ENCODE measurements around the gene PCID2.
"Not testable (repeated sequence)": the region's sequence is repeated elsewhere in the genome, so short reads cannot be mapped to it uniquely, and the experiment has no call there.

Gene PCID2

DNA sequence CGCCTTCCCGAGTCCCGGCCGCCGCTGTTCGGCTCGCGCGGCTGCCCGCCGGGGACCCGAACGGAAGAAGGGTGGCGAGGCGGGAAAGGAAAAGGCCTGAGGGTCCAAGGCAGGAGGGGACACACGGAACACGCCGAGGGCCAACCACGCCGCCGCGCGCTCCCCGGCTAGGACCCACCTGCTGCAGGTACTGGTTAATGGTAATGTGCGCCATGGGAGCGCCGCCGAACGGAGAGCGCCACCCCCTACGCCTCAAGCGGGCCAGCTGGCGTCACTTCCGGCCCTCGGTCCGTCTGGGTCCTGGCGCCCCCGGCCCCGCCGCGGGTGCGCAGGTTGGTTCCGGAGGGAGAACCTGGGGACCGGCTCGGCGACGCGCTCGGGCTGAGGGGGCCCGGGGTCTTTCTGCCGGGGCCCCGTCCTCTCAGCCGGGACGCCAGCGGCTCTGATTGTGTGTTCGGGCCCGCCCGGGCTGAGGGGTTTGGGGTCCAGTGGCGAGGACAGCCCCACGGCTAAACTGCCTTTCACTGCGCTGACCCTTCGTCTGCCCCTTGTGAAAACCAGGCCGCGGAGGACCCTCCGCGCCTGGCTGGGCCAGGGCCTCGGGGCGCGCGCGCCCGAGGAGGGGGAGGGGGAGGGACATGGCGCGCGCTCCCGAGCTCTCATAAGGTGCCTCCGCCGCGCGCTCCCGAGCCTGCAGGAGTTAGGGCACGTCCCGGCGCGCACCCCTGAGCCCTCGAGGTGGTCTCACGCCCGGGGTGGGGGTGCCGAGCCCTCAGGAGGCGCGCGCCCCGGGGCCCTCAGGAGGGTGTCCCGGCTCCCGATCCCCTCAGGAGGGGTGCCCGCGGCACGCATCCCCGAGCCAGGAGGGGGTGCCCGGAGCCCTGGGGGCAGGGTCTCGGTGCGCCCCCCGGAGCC lies at the start of gene PCID2:
Gene PCID2 (minus strand): TSS at position 249 of the 915 bp plus-strand sequence. CDS start 35 bp downstream, at position 214.
- H3K36me3 ChIP-seq (ENCODE audit: control insufficient read depth in 5 of 5, insufficient read depth in 5 of 5, low read length in 5 of 5): peaks cover 0 to 14% (median 11%) of the 10 kb centered on the region in 5 donors
- H3K9ac ChIP-seq (ENCODE audit: low read length in 5 of 5): peak within 1 kb of the TSS; percentile 84 to 95 (median 94)
- H3K4me3 ChIP-seq (ENCODE audit: low read depth in 1 of 5, low read length in 5 of 5): peak within 1 kb of the TSS; percentile 61 to 96 (median 89)
- no peaks in the 10 kb centered on the region for H3K9me3 ChIP-seq (ENCODE audit: control insufficient read depth in 5 of 5, low read length in 5 of 5)
- H3K27ac ChIP-seq (ENCODE audit: low read depth, low read length): peak within 1 kb of the TSS; percentile 96
- H3K4me1 ChIP-seq (ENCODE audit: control insufficient read depth in 5 of 5, insufficient read depth in 5 of 5, low read length in 5 of 5): peaks cover 3 to 35% (median 29%) of the 10 kb centered on the region in 5 donors
- no peaks in the 10 kb centered on the region for H3K27me3 ChIP-seq (ENCODE audit: control insufficient read depth in 5 of 5, insufficient read depth in 4 of 5, low read length in 5 of 5)

DNA sequence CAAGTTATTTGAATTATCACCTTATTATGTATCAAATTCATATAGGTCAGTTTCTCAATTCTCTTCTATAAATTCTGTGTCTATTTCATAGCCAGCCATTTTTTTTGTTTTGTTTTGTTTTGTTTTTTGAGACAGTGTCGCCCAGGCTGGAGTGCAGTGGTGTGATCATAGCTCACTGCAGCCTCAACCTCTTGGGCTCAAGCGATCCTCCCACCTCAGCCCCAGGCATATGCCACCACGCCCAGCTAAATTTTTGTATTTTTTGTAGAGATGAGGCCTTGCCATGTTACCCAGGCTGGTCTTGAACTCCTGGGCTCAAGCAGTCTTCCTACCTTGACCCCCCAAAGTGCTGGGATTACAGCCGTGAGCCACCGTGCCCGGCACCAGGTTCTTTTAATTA lies 49.4 kb upstream of the PCID2 start:
- not testable (repeated sequence) for H3K27me3 ChIP-seq (ENCODE audit: control insufficient read depth in 5 of 5, insufficient read depth in 4 of 5, low read length in 5 of 5); H3K4me3 ChIP-seq (ENCODE audit: low read depth in 1 of 5, low read length in 5 of 5); H3K4me1 ChIP-seq (ENCODE audit: control insufficient read depth in 5 of 5, insufficient read depth in 5 of 5, low read length in 5 of 5); H3K27ac ChIP-seq (ENCODE audit: low read depth, low read length); H3K9ac ChIP-seq (ENCODE audit: low read length in 5 of 5); H3K9me3 ChIP-seq (ENCODE audit: control insufficient read depth in 5 of 5, low read length in 5 of 5)
- peaks cover 27 to 86% (median 76%) of the 10 kb centered on the region in 5 donors for H3K36me3 ChIP-seq (ENCODE audit: control insufficient read depth in 5 of 5, insufficient read depth in 5 of 5, low read length in 5 of 5)

DNA sequence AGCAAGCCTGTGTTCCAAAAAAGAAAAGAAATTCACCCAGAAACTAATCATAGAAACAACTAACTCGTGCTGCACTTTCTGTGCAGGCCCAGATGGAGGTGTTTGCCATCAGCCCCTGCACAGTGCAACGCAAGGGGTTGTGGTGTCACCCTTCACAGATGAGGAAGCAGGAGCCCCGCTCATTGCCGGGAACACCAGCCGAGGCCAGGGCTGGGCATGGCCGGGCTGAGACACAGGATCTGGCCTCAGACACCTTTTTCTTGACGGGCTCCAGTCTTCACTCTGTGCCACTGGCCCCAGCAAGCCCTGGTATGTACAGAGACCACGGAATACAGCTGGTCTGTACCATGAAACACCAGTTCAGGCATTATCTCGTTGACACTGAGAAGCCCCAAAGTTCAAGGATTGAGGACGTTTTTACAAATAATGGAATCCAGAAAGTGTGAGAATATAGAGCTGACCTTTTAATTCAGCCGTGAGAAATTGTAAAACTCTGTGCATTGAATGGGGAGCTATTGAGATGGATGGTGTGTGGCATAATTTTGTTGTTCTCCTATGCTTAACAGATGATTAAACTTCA lies 44.1 kb upstream of the PCID2 start:
- H3K36me3 ChIP-seq (ENCODE audit: control insufficient read depth in 5 of 5, insufficient read depth in 5 of 5, low read length in 5 of 5): peaks cover 42 to 94% (median 88%) of the 10 kb centered on the region in 5 donors
- no peak overlapping the region for H3K9ac ChIP-seq (ENCODE audit: low read length in 5 of 5)
- no peaks in the 10 kb centered on the region for H3K9me3 ChIP-seq (ENCODE audit: control insufficient read depth in 5 of 5, low read length in 5 of 5)
- H3K27me3 ChIP-seq (ENCODE audit: control insufficient read depth in 5 of 5, insufficient read depth in 4 of 5, low read length in 5 of 5): no peaks in the 10 kb centered on the region
- no peaks in the 10 kb centered on the region for H3K4me1 ChIP-seq (ENCODE audit: control insufficient read depth in 5 of 5, insufficient read depth in 5 of 5, low read length in 5 of 5)
- no peak overlapping the region for H3K4me3 ChIP-seq (ENCODE audit: low read depth in 1 of 5, low read length in 5 of 5)
- no peak overlapping the region for H3K27ac ChIP-seq (ENCODE audit: low read depth, low read length)

DNA sequence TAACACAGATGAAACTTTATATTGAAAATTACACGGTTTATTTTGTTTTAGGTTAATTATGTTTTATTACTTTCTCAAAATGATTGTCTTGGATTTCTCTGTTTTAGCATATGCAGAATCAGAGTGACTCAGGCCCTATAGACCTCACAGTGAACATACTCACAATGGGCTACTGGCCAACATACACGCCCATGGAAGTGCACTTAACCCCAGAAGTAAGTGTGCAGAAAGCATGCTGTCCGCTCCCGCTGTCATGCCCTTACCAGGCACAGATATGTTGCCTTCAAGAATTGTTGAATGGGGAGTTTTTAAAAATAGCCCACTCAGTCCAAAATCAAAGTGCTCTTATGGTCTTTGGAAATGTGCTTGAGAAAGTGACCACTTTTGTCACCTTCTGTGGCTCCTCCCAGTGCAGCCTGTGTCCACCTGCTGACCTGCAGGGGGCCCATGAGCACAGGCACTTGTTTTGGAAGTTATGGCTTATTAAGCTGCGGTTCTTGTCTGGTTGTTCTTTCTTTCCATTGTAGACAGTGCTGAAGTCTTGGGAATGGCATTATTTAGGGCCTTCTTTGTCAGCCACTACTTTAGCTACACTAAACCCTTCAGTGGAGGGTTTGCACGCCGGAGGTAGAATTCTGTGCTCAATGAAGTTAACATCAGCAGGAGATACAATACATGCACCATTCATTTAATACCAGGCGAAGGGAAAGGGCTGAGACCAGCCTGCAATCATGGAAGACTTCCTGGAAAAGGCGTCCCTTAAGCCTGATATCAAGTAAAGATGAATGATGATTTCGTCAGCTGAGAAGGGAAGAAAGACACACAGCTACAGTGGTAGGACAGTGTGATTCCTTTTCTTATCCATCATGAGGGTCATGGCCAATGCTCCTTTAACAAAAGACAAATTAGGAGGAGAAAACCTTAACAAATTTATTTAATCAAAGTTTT lies 37.7 kb upstream of the PCID2 start:
- no peaks in the 10 kb centered on the region for H3K4me1 ChIP-seq (ENCODE audit: control insufficient read depth in 5 of 5, insufficient read depth in 5 of 5, low read length in 5 of 5)
- H3K36me3 ChIP-seq (ENCODE audit: control insufficient read depth in 5 of 5, insufficient read depth in 5 of 5, low read length in 5 of 5): peaks cover 36 to 99% (median 91%) of the 10 kb centered on the region in 5 donors
- H3K4me3 ChIP-seq (ENCODE audit: low read depth in 1 of 5, low read length in 5 of 5): no peak overlapping the region
- no peak overlapping the region for H3K9ac ChIP-seq (ENCODE audit: low read length in 5 of 5)
- no peak overlapping the region for H3K27ac ChIP-seq (ENCODE audit: low read depth, low read length)
- H3K27me3 ChIP-seq (ENCODE audit: control insufficient read depth in 5 of 5, insufficient read depth in 4 of 5, low read length in 5 of 5): no peaks in the 10 kb centered on the region
- H3K9me3 ChIP-seq (ENCODE audit: control insufficient read depth in 5 of 5, low read length in 5 of 5): no peaks in the 10 kb centered on the region

DNA sequence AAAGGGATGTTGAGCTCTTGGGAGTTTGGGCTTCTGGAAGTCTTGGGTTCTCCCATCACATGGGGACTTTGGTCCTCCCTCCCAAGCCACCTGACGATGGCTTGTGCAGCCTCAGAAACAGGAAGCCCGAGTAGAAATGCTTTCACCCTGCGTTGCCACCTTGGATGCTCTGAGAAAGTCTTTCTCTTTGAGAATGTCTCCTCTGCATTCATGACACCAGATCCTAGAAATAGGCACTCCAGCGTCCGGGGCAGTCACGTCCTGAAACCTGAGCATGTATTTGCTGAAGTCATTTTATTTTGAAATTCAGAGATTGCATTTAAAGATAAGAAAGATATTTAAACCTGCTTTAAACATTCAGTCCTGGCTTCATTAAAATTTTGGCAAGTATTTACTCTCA lies 35.4 kb upstream of the PCID2 start:
- H3K9me3 ChIP-seq (ENCODE audit: control insufficient read depth in 5 of 5, low read length in 5 of 5): no peaks in the 10 kb centered on the region
- H3K27ac ChIP-seq (ENCODE audit: low read depth, low read length): no peak overlapping the region
- no peaks in the 10 kb centered on the region for H3K27me3 ChIP-seq (ENCODE audit: control insufficient read depth in 5 of 5, insufficient read depth in 4 of 5, low read length in 5 of 5)
- peaks cover 22 to 99% (median 90%) of the 10 kb centered on the region in 5 donors for H3K36me3 ChIP-seq (ENCODE audit: control insufficient read depth in 5 of 5, insufficient read depth in 5 of 5, low read length in 5 of 5)
- peaks cover 0 to 15% (median 6%) of the 10 kb centered on the region in 5 donors for H3K4me1 ChIP-seq (ENCODE audit: control insufficient read depth in 5 of 5, insufficient read depth in 5 of 5, low read length in 5 of 5)
- no peak overlapping the region for H3K9ac ChIP-seq (ENCODE audit: low read length in 5 of 5)
- H3K4me3 ChIP-seq (ENCODE audit: low read depth in 1 of 5, low read length in 5 of 5): no peak overlapping the region

DNA sequence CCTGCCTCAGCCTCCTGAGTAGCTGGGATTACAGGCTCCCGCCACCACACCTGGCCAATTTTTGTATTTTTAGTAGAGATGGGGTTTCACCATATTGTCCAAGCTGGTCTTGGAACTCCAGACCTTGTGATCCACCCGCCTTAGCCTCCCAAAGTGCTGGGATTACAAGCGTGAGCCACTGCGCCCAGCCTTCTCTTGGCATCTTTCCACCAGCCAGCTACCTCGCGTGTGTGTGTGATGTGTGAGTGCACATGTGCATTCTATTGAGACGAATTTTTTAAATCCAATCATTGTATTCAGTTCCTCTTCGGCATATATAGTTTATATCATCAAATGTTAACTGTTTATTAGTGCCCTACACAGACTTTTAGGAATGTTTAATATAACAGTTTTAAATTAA lies 33.2 kb upstream of the PCID2 start:
- not testable (repeated sequence) for H3K9ac ChIP-seq (ENCODE audit: low read length in 5 of 5); H3K27ac ChIP-seq (ENCODE audit: low read depth, low read length); H3K27me3 ChIP-seq (ENCODE audit: control insufficient read depth in 5 of 5, insufficient read depth in 4 of 5, low read length in 5 of 5); H3K9me3 ChIP-seq (ENCODE audit: control insufficient read depth in 5 of 5, low read length in 5 of 5); H3K4me3 ChIP-seq (ENCODE audit: low read depth in 1 of 5, low read length in 5 of 5)
- Histone ChIP-seq H3K4me1 (ENCODE audit: control insufficient read depth in 5 of 5, insufficient read depth in 5 of 5, low read length in 5 of 5) (peaks cover 0 to 15% (median 6%) of the 10 kb centered on the region in 5 donors), H3K36me3 (ENCODE audit: control insufficient read depth in 5 of 5, insufficient read depth in 5 of 5, low read length in 5 of 5) (peaks cover 14 to 91% (median 76%) of the 10 kb centered on the region in 5 donors)

DNA sequence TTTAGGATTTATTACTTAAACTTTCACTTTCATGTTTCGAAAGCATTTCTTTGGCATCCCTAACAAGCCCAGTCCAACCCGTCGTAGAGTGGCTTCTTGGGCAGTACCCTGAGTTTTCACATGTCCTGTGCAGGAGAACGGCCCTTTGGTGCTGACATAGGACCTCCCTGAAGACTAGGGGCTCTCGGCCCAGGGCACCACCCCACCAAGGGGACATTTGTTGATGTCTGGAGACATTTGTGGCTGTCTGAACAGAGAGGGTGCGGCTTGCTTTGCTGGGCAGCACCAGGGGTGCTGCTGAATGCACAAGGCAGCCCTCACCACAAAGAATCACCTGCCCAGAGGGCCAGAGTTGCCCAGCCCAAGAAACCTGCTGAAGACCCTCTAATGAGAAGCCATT lies 31.5 kb upstream of the PCID2 start:
- H3K4me3 ChIP-seq (ENCODE audit: low read depth in 1 of 5, low read length in 5 of 5): no peak overlapping the region
- peaks cover 0 to 15% (median 6%) of the 10 kb centered on the region in 5 donors for H3K4me1 ChIP-seq (ENCODE audit: control insufficient read depth in 5 of 5, insufficient read depth in 5 of 5, low read length in 5 of 5)
- H3K9ac ChIP-seq (ENCODE audit: low read length in 5 of 5): no peak overlapping the region
- H3K36me3 ChIP-seq (ENCODE audit: control insufficient read depth in 5 of 5, insufficient read depth in 5 of 5, low read length in 5 of 5): peaks cover 13 to 87% (median 70%) of the 10 kb centered on the region in 5 donors
- no peaks in the 10 kb centered on the region for H3K27me3 ChIP-seq (ENCODE audit: control insufficient read depth in 5 of 5, insufficient read depth in 4 of 5, low read length in 5 of 5)
- H3K9me3 ChIP-seq (ENCODE audit: control insufficient read depth in 5 of 5, low read length in 5 of 5): no peaks in the 10 kb centered on the region
- no peak overlapping the region for H3K27ac ChIP-seq (ENCODE audit: low read depth, low read length)

DNA sequence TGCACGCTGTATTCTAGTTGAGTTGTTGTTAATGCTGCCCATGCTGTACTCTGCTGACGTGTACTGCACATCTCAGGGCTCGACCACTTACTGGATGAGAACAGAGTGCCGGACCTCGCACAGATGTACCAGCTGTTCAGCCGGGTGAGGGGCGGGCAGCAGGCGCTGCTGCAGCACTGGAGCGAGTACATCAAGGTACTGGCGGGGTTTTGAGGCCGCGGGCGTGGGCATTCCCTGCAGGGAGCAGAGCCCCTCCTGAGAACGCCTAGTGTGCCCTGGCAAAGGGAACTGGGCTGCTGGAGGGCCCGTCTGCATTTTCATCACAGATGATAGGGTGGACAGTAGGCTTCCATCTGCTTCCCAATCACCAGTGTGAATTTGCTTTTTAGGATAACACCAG lies 30.9 kb upstream of the PCID2 start:
- Histone ChIP-seq H3K27ac (ENCODE audit: low read depth, low read length) (no peak overlapping the region), H3K27me3 (ENCODE audit: control insufficient read depth in 5 of 5, insufficient read depth in 4 of 5, low read length in 5 of 5) (no peaks in the 10 kb centered on the region), H3K9me3 (ENCODE audit: control insufficient read depth in 5 of 5, low read length in 5 of 5) (no peaks in the 10 kb centered on the region), H3K4me3 (ENCODE audit: low read depth in 1 of 5, low read length in 5 of 5) (no peak overlapping the region), H3K4me1 (ENCODE audit: control insufficient read depth in 5 of 5, insufficient read depth in 5 of 5, low read length in 5 of 5) (peaks cover 0 to 15% (median 6%) of the 10 kb centered on the region in 5 donors), H3K9ac (ENCODE audit: low read length in 5 of 5) (no peak overlapping the region), H3K36me3 (ENCODE audit: control insufficient read depth in 5 of 5, insufficient read depth in 5 of 5, low read length in 5 of 5) (peaks cover 13 to 87% (median 71%) of the 10 kb centered on the region in 5 donors)

DNA sequence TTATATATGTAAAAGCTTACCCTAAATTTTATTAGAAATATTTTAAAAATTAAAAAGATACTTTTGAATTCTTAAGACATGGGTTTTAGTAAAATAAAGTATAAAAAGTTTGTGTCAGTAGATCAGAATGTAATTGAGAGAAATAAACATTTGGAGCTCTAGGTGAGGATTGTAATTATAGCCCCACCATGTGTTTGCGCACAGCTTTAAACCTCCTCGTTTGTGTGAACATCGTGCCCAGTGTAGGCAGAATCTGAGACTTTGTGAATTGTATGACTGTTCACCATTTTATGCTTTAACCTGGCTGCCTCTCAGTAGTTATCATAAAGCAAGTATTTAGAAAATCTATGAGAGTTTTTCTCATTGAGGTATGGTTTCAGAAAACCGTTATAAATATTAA lies 30.1 kb upstream of the PCID2 start:
- Histone ChIP-seq H3K9ac (ENCODE audit: low read length in 5 of 5) (no peak overlapping the region), H3K9me3 (ENCODE audit: control insufficient read depth in 5 of 5, low read length in 5 of 5) (no peaks in the 10 kb centered on the region), H3K4me3 (ENCODE audit: low read depth in 1 of 5, low read length in 5 of 5) (no peak overlapping the region), H3K4me1 (ENCODE audit: control insufficient read depth in 5 of 5, insufficient read depth in 5 of 5, low read length in 5 of 5) (peaks cover 0 to 15% (median 6%) of the 10 kb centered on the region in 5 donors), H3K27me3 (ENCODE audit: control insufficient read depth in 5 of 5, insufficient read depth in 4 of 5, low read length in 5 of 5) (no peaks in the 10 kb centered on the region), H3K36me3 (ENCODE audit: control insufficient read depth in 5 of 5, insufficient read depth in 5 of 5, low read length in 5 of 5) (peaks cover 14 to 87% (median 67%) of the 10 kb centered on the region in 5 donors), H3K27ac (ENCODE audit: low read depth, low read length) (no peak overlapping the region)

Data from subcutaneous abdominal adipose tissue (tissue), 5 donors.